Activated CD4-positive, alpha-beta memory T cell treated with anti-CD3 and anti-CD28 coated beads for 36 hours (primary cell): ENCODE results near the gene PPP4R2. TPM values are rescaled to one million over a fixed set of nuclear protein-coding genes. Genes with fewer than 3 reads are reported as not detected.

ENCODE experiments used
- CTCF ChIA-PET: fragments of 350-600 bp; sonication (Branson Sonifier 250); formaldehyde crosslinking; loops from one replicate; lab custom pipeline; 2021; ENCODE audit warnings: antibody characterized with exemption, inconsistent platforms; lab: Charles Lee
- POLR2A ChIA-PET: fragments of 350-600 bp; sonication (Branson Sonifier 250); formaldehyde crosslinking; loops from one replicate; lab custom pipeline; 2021; ENCODE audit warnings: antibody characterized with exemption; lab: Charles Lee
- DNase-seq: peaks from one replicate; pipeline ENCODE4 v3.0.0-alpha.2; 2020
- H3K27ac Mint-ChIP-seq: one replicate; pipeline ENCODE4 v1.8.0; 2021; ENCODE audit warnings: mixed read lengths
- H3K27me3 Mint-ChIP-seq: one replicate; pipeline ENCODE4 v1.8.0; 2021; ENCODE audit warnings: mixed read lengths
- H3K36me3 Mint-ChIP-seq: one replicate; pipeline ENCODE4 v1.8.0; 2021; ENCODE audit warnings: mixed read lengths
- H3K4me1 Mint-ChIP-seq: one replicate; pipeline ENCODE4 v1.8.0; 2021; ENCODE audit warnings: low read depth, mixed read lengths
- H3K4me3 Mint-ChIP-seq: one replicate; pipeline ENCODE4 v1.8.0; 2021; ENCODE audit warnings: mild to moderate bottlenecking, mixed read lengths
- H3K9me3 Mint-ChIP-seq: one replicate; pipeline ENCODE4 v1.8.0; 2021; ENCODE audit warnings: mixed read lengths
- intact Hi-C: fragments of 100-400 bp; cut with micrococcal nuclease; formaldehyde crosslinking; loops from one replicate; pipeline ENCODE4 v1.15.1; 2023
- total RNA-seq, 2 experiments: library from RNA; stranded (reverse); gene quantifications; one replicate each; pipeline ENCODE4 v1.2.3, GENCODE V29; 2021

PPP4R2 gene
- total RNA-seq, 2 experiments from 2014 or later, result 107 to 108 TPM

DNA sequence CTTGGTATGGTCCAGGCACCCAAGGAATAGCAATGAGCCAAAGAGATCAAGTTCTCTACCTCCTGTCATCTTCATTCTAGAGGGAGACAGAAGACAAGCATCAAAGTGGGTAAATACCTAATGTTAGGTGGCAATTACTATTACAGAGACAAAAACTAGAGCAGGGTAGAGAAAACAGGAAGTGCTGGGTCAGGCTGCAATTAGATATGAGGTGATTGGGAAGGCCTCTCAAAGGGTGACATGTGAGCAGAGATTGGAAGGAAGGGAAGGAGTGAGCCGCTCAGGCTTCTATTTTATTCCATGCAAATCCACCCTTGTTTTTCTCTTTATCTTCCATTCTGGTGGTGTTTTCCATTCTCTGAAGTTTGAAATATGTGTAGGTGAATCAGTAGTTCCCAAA lies 102.3 kb downstream of the PPP4R2 start:
- no peak overlapping the region for H3K4me3 Mint-ChIP-seq
- H3K4me1 Mint-ChIP-seq, result peaks cover 7% of the 10 kb centered on the region
- intact Hi-C loops, result no loop called here
- no peak for DNase-seq
- H3K27ac Mint-ChIP-seq, result no peak overlapping the region
- ChIA-PET CTCF (no interaction called here), POLR2A (no interaction called here)
- H3K9me3 Mint-ChIP-seq, result no peaks in the 10 kb centered on the region
- H3K27me3 Mint-ChIP-seq, result peaks cover 7% of the 10 kb centered on the region
- H3K36me3 Mint-ChIP-seq, result no peaks in the 10 kb centered on the region

- H3K4me1 Mint-ChIP-seq, result no peaks in the 10 kb centered on the region
- CTCF ChIA-PET, result interaction anchor here (0.6 to 3.1 kb wide), 8 partner anchors 11 to 401 kb away, joined by 3 to 44 read pairs (median 4); no protein-coding TSS in a partner anchor
- intact Hi-C loops, result loop anchor here (1.0 kb wide), 2 partner anchors 331 to 401 kb away; no protein-coding TSS in a partner anchor
- H3K27me3 Mint-ChIP-seq, result peaks cover 4% of the 10 kb centered on the region
- no peaks in the 10 kb centered on the region for H3K36me3 Mint-ChIP-seq
- no peak overlapping the region for H3K27ac Mint-ChIP-seq
- DNase-seq, result peak; percentile 85
- H3K9me3 Mint-ChIP-seq, result no peaks in the 10 kb centered on the region
- H3K4me3 Mint-ChIP-seq, result no peak overlapping the region
- POLR2A ChIA-PET, result no interaction called here
Measured at GRCh38 chr3:73100741-73101559, 104.3 kb downstream of the PPP4R2 start.

- no peaks in the 10 kb centered on the region for H3K9me3 Mint-ChIP-seq
- POLR2A ChIA-PET, result no interaction called here
- H3K27ac Mint-ChIP-seq, result no peak overlapping the region
- CTCF ChIA-PET, result interaction anchor here (0.6 to 3.1 kb wide), 7 partner anchors 12 to 400 kb away, joined by 3 to 44 read pairs (median 3); no protein-coding TSS in a partner anchor
- no peaks in the 10 kb centered on the region for H3K4me1 Mint-ChIP-seq
- H3K4me3 Mint-ChIP-seq, result no peak overlapping the region
- intact Hi-C loops, result loop anchor here (1.0 kb wide), 2 partner anchors 330 to 400 kb away; no protein-coding TSS in a partner anchor
- H3K27me3 Mint-ChIP-seq, result peaks cover 2% of the 10 kb centered on the region
- no peaks in the 10 kb centered on the region for H3K36me3 Mint-ChIP-seq
- no peak for DNase-seq
Measured at GRCh38 chr3:73101881-73102280, 105.3 kb downstream of the PPP4R2 start.

GRCh38 chr3:73107215-73107614 lies 110.6 kb downstream of the PPP4R2 start:
- Mint-ChIP-seq H3K27me3 (peaks cover 12% of the 10 kb centered on the region), H3K36me3 (no peaks in the 10 kb centered on the region), H3K27ac (no peak overlapping the region), H3K9me3 (no peaks in the 10 kb centered on the region), H3K4me3 (no peak overlapping the region), H3K4me1 (no peaks in the 10 kb centered on the region)
- ChIA-PET CTCF (no interaction called here), POLR2A (no interaction called here)
- DNase-seq, result no peak
- intact Hi-C loops, result no loop called here

- intact Hi-C loops, result no loop called here
- no peak overlapping the region for H3K4me3 Mint-ChIP-seq
- CTCF ChIA-PET, result no interaction called here
Measured at GRCh38 chr3:73107676-73108187, 111.1 kb downstream of the PPP4R2 start.

DNA sequence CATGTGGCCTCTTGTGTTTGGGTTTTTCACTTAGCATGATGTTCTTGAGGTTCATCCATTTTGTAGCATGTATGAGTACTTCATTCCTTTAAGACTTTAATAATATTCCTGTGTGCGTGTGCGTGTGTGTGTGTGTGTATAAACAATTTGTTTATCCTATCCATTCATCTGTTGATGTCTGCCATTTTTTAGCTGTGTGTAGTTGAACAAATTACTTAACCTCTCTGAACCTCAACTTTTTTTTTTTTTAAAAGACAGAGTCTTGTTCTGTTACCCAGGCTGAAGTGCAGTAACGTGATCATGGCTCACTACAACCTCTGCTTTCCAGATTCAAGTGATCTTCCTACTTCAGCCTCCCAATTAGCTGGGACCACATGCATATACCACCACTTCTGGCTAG lies 112.1 kb downstream of the PPP4R2 start:
- POLR2A ChIA-PET, result no interaction called here
- H3K9me3 Mint-ChIP-seq, result no peaks in the 10 kb centered on the region
- H3K27me3 Mint-ChIP-seq, result peaks cover 13% of the 10 kb centered on the region
- no peak for DNase-seq
- H3K4me3 Mint-ChIP-seq, result no peak overlapping the region
- H3K4me1 Mint-ChIP-seq, result no peaks in the 10 kb centered on the region
- CTCF ChIA-PET, result no interaction called here
- no peaks in the 10 kb centered on the region for H3K36me3 Mint-ChIP-seq
- intact Hi-C loops, result no loop called here
- H3K27ac Mint-ChIP-seq, result no peak overlapping the region

More at GRCh38 chr3:73107676-73108187, 111.1 kb downstream of the PPP4R2 start:
- H3K9me3 Mint-ChIP-seq, result no peaks in the 10 kb centered on the region
- no peak overlapping the region for H3K27ac Mint-ChIP-seq
- H3K36me3 Mint-ChIP-seq, result no peaks in the 10 kb centered on the region
- no peaks in the 10 kb centered on the region for H3K4me1 Mint-ChIP-seq
- no peak for DNase-seq
- H3K27me3 Mint-ChIP-seq, result peaks cover 13% of the 10 kb centered on the region
- POLR2A ChIA-PET, result no interaction called here

- intact Hi-C loops, result no loop called here
- Mint-ChIP-seq H3K4me3 (no peak overlapping the region), H3K27ac (no peak overlapping the region), H3K9me3 (no peaks in the 10 kb centered on the region), H3K36me3 (no peaks in the 10 kb centered on the region), H3K27me3 (peaks cover 13% of the 10 kb centered on the region), H3K4me1 (no peaks in the 10 kb centered on the region)
- no peak for DNase-seq
- CTCF ChIA-PET, result no interaction called here
- POLR2A ChIA-PET, result no interaction called here
Measured at GRCh38 chr3:73110530-73110929, 113.9 kb downstream of the PPP4R2 start.

DNA sequence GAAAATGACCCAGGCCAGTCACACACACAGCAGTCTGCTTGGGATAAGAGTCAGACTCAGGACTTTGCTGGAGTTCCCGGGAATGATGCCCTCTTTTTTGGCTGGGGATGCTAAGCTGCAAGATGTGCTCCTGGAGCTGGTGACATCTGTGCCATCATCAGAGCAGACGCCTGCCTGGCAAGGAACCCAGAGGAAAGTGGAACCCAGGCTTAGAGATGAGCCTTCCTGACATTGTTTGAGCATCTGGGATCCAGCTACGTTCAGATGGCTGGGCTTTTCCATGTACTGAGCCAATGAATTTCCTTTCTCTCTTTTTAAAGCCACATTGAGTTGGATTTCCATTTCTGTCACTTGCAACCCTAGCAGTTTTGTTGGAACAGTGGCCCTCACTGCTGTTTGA lies 118.1 kb downstream of the PPP4R2 start:
- ChIA-PET CTCF (interaction anchor here (0.6 kb wide), 1 partner anchor 388 kb away, joined by 3 read pairs; no protein-coding TSS in a partner anchor), POLR2A (no interaction called here)
- no peak overlapping the region for H3K27ac Mint-ChIP-seq
- intact Hi-C loops, result no loop called here
- H3K9me3 Mint-ChIP-seq, result no peaks in the 10 kb centered on the region
- H3K4me3 Mint-ChIP-seq, result no peak overlapping the region
- no peak for DNase-seq
- H3K27me3 Mint-ChIP-seq, result peaks cover 13% of the 10 kb centered on the region
- H3K4me1 Mint-ChIP-seq, result no peaks in the 10 kb centered on the region
- H3K36me3 Mint-ChIP-seq, result no peaks in the 10 kb centered on the region

DNA sequence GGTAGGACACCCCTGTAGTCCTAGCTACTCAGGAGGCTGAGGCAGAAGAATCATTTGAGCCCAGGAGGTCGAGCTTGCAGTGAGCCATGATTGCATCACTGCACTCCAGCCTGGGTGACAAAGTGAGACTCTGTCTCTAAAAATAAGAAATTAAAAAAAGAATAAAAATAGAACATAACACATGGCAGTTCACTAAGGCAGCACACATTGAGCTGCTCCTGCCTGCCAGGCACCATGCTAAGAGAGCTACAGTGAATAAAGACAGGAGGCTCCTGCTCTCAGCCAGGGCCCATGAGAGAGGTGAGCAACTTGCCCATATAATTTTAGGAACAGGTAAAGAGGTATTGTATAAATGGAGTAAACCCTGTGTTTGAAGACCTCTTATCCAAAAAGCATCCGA lies 119.2 kb downstream of the PPP4R2 start:
- H3K27ac Mint-ChIP-seq, result no peak overlapping the region

More for the DNA sequence above, 119.2 kb downstream of the PPP4R2 start:
- Mint-ChIP-seq H3K4me3 (no peak overlapping the region), H3K4me1 (no peaks in the 10 kb centered on the region), H3K27me3 (peaks cover 11% of the 10 kb centered on the region), H3K9me3 (no peaks in the 10 kb centered on the region), H3K36me3 (no peaks in the 10 kb centered on the region)
- ChIA-PET CTCF (no interaction called here), POLR2A (no interaction called here)
- intact Hi-C loops, result no loop called here
- no peak for DNase-seq

Other genes with a start within 250 kb of the PPP4R2 start
- gene SHQ1, start 148.4 kb upstream of the PPP4R2 start, total RNA-seq, result 10 to 100 TPM; 27.9 to 30.1 TPM
- not detected for gene GXYLT2, start 108.8 kb upstream of the PPP4R2 start, total RNA-seq
- gene EBLN2, start 64.8 kb downstream of the PPP4R2 start, total RNA-seq, result 1 to 10 TPM; 5.5 to 6.0 TPM